HEK293 (cell line): Measurements from ENCODE around the gene LILRB5.
"Not testable (repeated sequence)": the region's sequence is repeated elsewhere in the genome, so short reads cannot be mapped to it uniquely, and the experiment has no call there.

ENCODE experiments used
- SP3 ChIP-seq: fragments of 450-650 bp; formaldehyde crosslinking; IDR thresholded peaks from 2 replicates; pipeline ENCODE4 v1.5.1; 2016; ENCODE audit warnings: missing biosample characterization, missing genetic modification characterization
- ZBTB20 ChIP-seq: fragments of 450-650 bp; formaldehyde crosslinking; IDR thresholded peaks from 2 replicates; pipeline ENCODE4 v1.5.1; 2016; ENCODE audit warnings: missing biosample characterization, missing genetic modification characterization
- TF ChIP-seq, protein P1 (sequence below): fragments of 450-650 bp; formaldehyde crosslinking; IDR thresholded peaks from 2 replicates; pipeline ENCODE4 v1.5.1; 2016; ENCODE audit warnings: missing biosample characterization, missing genetic modification characterization

DNA sequence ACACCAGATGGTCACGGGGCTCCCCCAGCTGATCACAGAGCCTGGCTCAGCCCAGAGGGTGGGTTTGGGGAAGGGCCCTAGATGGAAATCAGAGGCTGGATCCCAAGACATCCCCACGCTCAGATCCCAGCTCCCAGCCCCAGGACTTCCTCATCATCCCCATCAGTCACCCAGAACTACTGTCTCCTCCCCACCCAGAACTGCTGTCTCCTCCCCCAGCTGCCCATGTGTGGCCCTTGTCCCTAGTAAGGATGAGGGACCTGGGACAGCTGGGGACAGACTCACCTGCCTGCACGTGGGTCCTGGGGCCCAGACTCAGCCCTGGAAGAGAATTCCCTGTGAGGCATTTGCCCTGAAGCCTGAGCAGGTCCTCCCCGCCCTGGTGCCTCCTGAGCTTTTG is 14.8 kb downstream of the LILRB5 start:
- TF ChIP-seq, protein P1, sequence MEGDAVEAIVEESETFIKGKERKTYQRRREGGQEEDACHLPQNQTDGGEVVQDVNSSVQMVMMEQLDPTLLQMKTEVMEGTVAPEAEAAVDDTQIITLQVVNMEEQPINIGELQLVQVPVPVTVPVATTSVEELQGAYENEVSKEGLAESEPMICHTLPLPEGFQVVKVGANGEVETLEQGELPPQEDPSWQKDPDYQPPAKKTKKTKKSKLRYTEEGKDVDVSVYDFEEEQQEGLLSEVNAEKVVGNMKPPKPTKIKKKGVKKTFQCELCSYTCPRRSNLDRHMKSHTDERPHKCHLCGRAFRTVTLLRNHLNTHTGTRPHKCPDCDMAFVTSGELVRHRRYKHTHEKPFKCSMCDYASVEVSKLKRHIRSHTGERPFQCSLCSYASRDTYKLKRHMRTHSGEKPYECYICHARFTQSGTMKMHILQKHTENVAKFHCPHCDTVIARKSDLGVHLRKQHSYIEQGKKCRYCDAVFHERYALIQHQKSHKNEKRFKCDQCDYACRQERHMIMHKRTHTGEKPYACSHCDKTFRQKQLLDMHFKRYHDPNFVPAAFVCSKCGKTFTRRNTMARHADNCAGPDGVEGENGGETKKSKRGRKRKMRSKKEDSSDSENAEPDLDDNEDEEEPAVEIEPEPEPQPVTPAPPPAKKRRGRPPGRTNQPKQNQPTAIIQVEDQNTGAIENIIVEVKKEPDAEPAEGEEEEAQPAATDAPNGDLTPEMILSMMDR, result not testable (repeated sequence)
- TF ChIP-seq ZBTB20; SP3 (tag by site-specific recombination): not testable (repeated sequence)
